Right ventricle myocardium superior (tissue), 1 donor: ENCODE results near the gene FZD10. TPM values are rescaled to one million over a fixed set of nuclear protein-coding genes. Genes with fewer than 3 reads are reported as not detected.

Source experiments
- ATAC-seq: fragments of 200-7000 bp; cut with Tn5 transposase; one replicate; pipeline ENCODE4 v1.9.1; 2020; ENCODE audit warnings: mild to moderate bottlenecking; ENCODE audit not compliant: poor library complexity
- DNase-seq: peaks from one replicate; pipeline ENCODE4 v3.0.0-alpha.2; 2020
- intact Hi-C: fragments of 100-400 bp; cut with DNase I; formaldehyde crosslinking; loops from one replicate; pipeline ENCODE4 v1.11.2; 2022
- total RNA-seq: library from RNA; stranded (reverse); fragmentation: NEBNext Ultra II Directional; extraction: Animal tissue kit (Norgen Biotek cat#: 25700); gene quantifications from one replicate; pipeline ENCODE4 v1.2.1, GENCODE V29; 2021
- donor health status: DM: no; HTN: yes; CAD: no; lungs with severe emphysema.

Gene FZD10
- total RNA-seq, 1 donor from 2014 or later = not detected

GRCh38 chr12:130130346-130130745, 31.9 kb upstream of the FZD10 start:
- DNase-seq (no peak), ATAC-seq (no peak)
- intact Hi-C loops = no loop called here

GRCh38 chr12:130131025-130131424, 31.2 kb upstream of the FZD10 start:
- no peak for ATAC-seq
- intact Hi-C loops = no loop called here
- DNase-seq = no peak

- DNase-seq (no peak), ATAC-seq (no peak)
- intact Hi-C loops = no loop called here
Measured at GRCh38 chr12:130131801-130132200, 30.5 kb upstream of the FZD10 start.

GRCh38 chr12:130132831-130133511, 29.3 kb upstream of the FZD10 start:
- no peak for DNase-seq
- intact Hi-C loops = no loop called here
- ATAC-seq = no peak

- intact Hi-C loops = no loop called here
- no peak for DNase-seq
- ATAC-seq = no peak
Measured at GRCh38 chr12:130133851-130134562, 28.3 kb upstream of the FZD10 start.

GRCh38 chr12:130134563-130134915, 27.7 kb upstream of the FZD10 start:
- DNase-seq = no peak

GRCh38 chr12:130136509-130137039, 25.7 kb upstream of the FZD10 start:
- intact Hi-C loops = no loop called here
- no peak for DNase-seq
- no peak for ATAC-seq

More at GRCh38 chr12:130134563-130134915, 27.7 kb upstream of the FZD10 start:
- ATAC-seq = no peak
- intact Hi-C loops = no loop called here

GRCh38 chr12:130137040-130138018, 24.9 kb upstream of the FZD10 start:
- intact Hi-C loops = no loop called here
- ATAC-seq (no peak), DNase-seq (no peak)

- intact Hi-C loops = no loop called here
- ATAC-seq (no peak), DNase-seq (no peak)
Measured at GRCh38 chr12:130138478-130138877, 23.8 kb upstream of the FZD10 start.

GRCh38 chr12:130139567-130140421, 22.5 kb upstream of the FZD10 start:
- DNase-seq (no peak), ATAC-seq (no peak)
- intact Hi-C loops = no loop called here

GRCh38 chr12:130141105-130141504, 21.2 kb upstream of the FZD10 start:
- ATAC-seq = no peak
- intact Hi-C loops = no loop called here
- DNase-seq = no peak

- intact Hi-C loops = no loop called here
- DNase-seq (no peak), ATAC-seq (no peak)
Measured at GRCh38 chr12:130141901-130142683, 20.2 kb upstream of the FZD10 start.

GRCh38 chr12:130142736-130143135, 19.5 kb upstream of the FZD10 start:
- intact Hi-C loops = no loop called here
- DNase-seq (no peak), ATAC-seq (no peak)

GRCh38 chr12:130143136-130143535, 19.1 kb upstream of the FZD10 start:
- DNase-seq (no peak), ATAC-seq (no peak)
- intact Hi-C loops = no loop called here

GRCh38 chr12:130144256-130144655, 18.0 kb upstream of the FZD10 start:
- intact Hi-C loops = no loop called here
- DNase-seq (no peak), ATAC-seq (no peak)

GRCh38 chr12:130145731-130146130, 16.5 kb upstream of the FZD10 start:
- intact Hi-C loops = no loop called here
- DNase-seq = no peak
- no peak for ATAC-seq

- DNase-seq = no peak
- intact Hi-C loops = no loop called here
- ATAC-seq = no peak
Measured at GRCh38 chr12:130146176-130146931, 15.9 kb upstream of the FZD10 start.
